Activated CD4-positive, alpha-beta T cell treated with anti-CD3 and anti-CD28 coated beads, Interleukin-2, amount 50 U/mL, for 48 hours (primary cell): ENCODE measurements around the gene CAPZA3.
"Not testable (repeated sequence)": the region's sequence is repeated elsewhere in the genome, so short reads cannot be mapped to it uniquely, and the experiment has no call there.

Experiments
- DNase-seq, 2 experiments: peaks; one replicate each; pipeline ENCODE4 v3.0.0-alpha.2; 2020

CAPZA3 gene

DNA sequence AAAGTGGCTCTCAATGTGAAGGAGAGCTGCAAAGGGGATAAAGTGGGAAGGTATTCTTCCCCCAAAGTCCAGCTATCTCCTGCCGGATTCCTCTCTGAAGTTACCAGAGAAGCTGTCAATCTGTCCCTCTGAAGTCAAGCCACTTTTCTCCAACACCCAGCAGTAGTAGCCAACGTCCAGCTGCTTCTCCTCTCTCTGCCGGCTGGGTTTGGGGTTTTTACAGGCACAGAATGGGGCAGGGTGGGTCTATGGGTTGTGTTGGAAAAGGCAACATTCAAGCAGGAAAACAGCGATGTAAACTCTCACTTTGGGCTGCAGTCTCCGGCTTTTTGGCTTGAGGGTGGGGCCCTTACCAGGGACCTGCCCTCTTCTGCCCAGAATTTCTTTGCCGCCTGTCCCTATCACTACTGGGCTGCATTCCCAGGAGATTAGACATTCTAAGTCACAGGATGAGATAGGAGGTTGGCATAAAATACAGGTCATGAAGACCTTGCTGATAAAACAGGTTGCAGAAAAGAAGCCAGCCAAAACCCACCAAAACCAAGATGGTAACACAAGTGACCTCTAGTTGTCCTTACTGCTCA lies 16.3 kb downstream of the CAPZA3 start:
- DNase-seq: no peak

DNA sequence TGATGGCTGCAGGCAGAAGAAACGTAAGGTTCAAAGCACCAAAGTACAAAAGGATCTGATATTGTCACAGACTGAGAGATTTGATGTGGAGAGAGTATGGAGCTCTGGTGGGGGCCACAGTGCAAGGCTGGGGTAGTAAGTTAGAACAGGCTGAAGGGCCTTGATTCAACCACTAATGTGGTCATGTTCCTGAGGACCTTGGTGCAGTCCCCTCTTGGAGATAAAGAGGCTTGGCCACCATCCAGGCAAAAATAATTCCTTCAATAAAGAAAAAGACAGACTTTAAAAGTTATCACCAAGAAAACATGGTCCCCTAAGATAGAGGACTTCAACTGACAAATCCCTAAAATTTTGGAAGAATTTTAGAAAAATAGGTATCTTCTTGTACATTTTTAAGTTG lies 17.4 kb downstream of the CAPZA3 start:
- DNase-seq: no peak

- DNase-seq: not testable (repeated sequence)
Measured at GRCh38 chr12:18766479-18766878, 28.6 kb downstream of the CAPZA3 start.

GRCh38 chr12:18782827-18783226 lies 44.9 kb downstream of the CAPZA3 start:
- DNase-seq: no peak

GRCh38 chr12:18785465-18785864 lies 47.5 kb downstream of the CAPZA3 start:
- DNase-seq: not testable (repeated sequence)
